ENCODE measurements around the gene MXI1. TPM values are rescaled to one million over a fixed set of nuclear protein-coding genes. Genes with fewer than 3 reads are reported as not detected.

Gene MXI1
- total and polyA plus RNA-seq, 4 donors = 9.6 to 52.0 (median 14.2) TPM

- WGBS = 60% methylated on average over 19 of the region's 19 CpGs
- Histone ChIP-seq H3K9ac (ENCODE audit: low read depth in 1 of 2, low read length in 2 of 2) (no peak overlapping the region), H3K27me3 (ENCODE audit: control insufficient read depth in 4 of 4, insufficient read depth in 4 of 4, low read length in 3 of 4) (no peaks in the 10 kb centered on the region), H3K4me3 (ENCODE audit: low read depth in 1 of 3, low read length in 3 of 3) (no peak overlapping the region), H3K9me3 (ENCODE audit: control insufficient read depth in 4 of 4, low read length in 3 of 4) (no peaks in the 10 kb centered on the region), H3K4me1 (ENCODE audit: control insufficient read depth in 4 of 4, insufficient read depth in 4 of 4, low read length in 3 of 4) (no peaks in the 10 kb centered on the region), H3K36me3 (ENCODE audit: control insufficient read depth in 4 of 4, insufficient read depth in 3 of 4, low read depth in 1 of 4, low read length in 3 of 4) (no peaks in the 10 kb centered on the region), H3K27ac (ENCODE audit: low read depth in 1 of 2, low read length in 2 of 2) (no peak overlapping the region)
- no peak for DNase-seq (ENCODE audit: low spot score)
- TF ChIP-seq HNF4A (conservative IDR thresholded peaks at IDR 0.05) (no peak), REST (IDR thresholded peaks at IDR 0.05) (no peak), GABPA (IDR thresholded peaks at IDR 0.05 in 1 of 2, conservative IDR thresholded peaks at IDR 0.05 in 1 of 2) (no peak), YY1 (IDR thresholded peaks at IDR 0.05) (no peak), FOXA2 (IDR thresholded peaks at IDR 0.05) (no peak)
These were observed 31.0 kb upstream of the MXI1 start for GRCh38 chr10:110176141-110177030.

GRCh38 chr10:110179220-110179619 is 28.2 kb upstream of the MXI1 start:
- Histone ChIP-seq H3K27ac (ENCODE audit: low read depth in 1 of 2, low read length in 2 of 2) (no peak overlapping the region), H3K9me3 (ENCODE audit: control insufficient read depth in 4 of 4, low read length in 3 of 4) (no peaks in the 10 kb centered on the region), H3K9ac (ENCODE audit: low read depth in 1 of 2, low read length in 2 of 2) (no peak overlapping the region), H3K27me3 (ENCODE audit: control insufficient read depth in 4 of 4, insufficient read depth in 4 of 4, low read length in 3 of 4) (no peaks in the 10 kb centered on the region), H3K4me1 (ENCODE audit: control insufficient read depth in 4 of 4, insufficient read depth in 4 of 4, low read length in 3 of 4) (no peaks in the 10 kb centered on the region), H3K36me3 (ENCODE audit: control insufficient read depth in 4 of 4, insufficient read depth in 3 of 4, low read depth in 1 of 4, low read length in 3 of 4) (no peaks in the 10 kb centered on the region), H3K4me3 (ENCODE audit: low read depth in 1 of 3, low read length in 3 of 3) (no peak overlapping the region)
- no peak for DNase-seq (ENCODE audit: low spot score)
- TF ChIP-seq YY1 (IDR thresholded peaks at IDR 0.05) (no peak), JUND (IDR thresholded peaks at IDR 0.05) (no peak), ATF3 (IDR thresholded peaks at IDR 0.05) (no peak), RXRA (IDR thresholded peaks at IDR 0.05) (no peak)
- WGBS = 86% methylated on average over 7 of the region's 7 CpGs

- Histone ChIP-seq H3K4me1 (ENCODE audit: control insufficient read depth in 4 of 4, insufficient read depth in 4 of 4, low read length in 3 of 4) (no peaks in the 10 kb centered on the region), H3K9ac (ENCODE audit: low read depth in 1 of 2, low read length in 2 of 2) (no peak overlapping the region), H3K36me3 (ENCODE audit: control insufficient read depth in 4 of 4, insufficient read depth in 3 of 4, low read depth in 1 of 4, low read length in 3 of 4) (no peaks in the 10 kb centered on the region), H3K4me3 (ENCODE audit: low read depth in 1 of 3, low read length in 3 of 3) (no peak overlapping the region), H3K27me3 (ENCODE audit: control insufficient read depth in 4 of 4, insufficient read depth in 4 of 4, low read length in 3 of 4) (no peaks in the 10 kb centered on the region), H3K9me3 (ENCODE audit: control insufficient read depth in 4 of 4, low read length in 3 of 4) (no peaks in the 10 kb centered on the region), H3K27ac (ENCODE audit: low read depth in 1 of 2, low read length in 2 of 2) (no peak overlapping the region)
- WGBS = 85% methylated on average over 10 of the region's 10 CpGs
- DNase-seq (ENCODE audit: low spot score) = no peak
- no peak for TF ChIP-seq JUND (IDR thresholded peaks at IDR 0.05)
- TF ChIP-seq MAX (IDR thresholded peaks at IDR 0.05) = no peak
- TF ChIP-seq RXRA (IDR thresholded peaks at IDR 0.05) = no peak
- TF ChIP-seq HNF4G (IDR thresholded peaks at IDR 0.05) = no peak
- TF ChIP-seq EGR1 (IDR thresholded peaks at IDR 0.05; ENCODE audit: low read depth in 2 of 2) = no peak
- TF ChIP-seq SP1 (IDR thresholded peaks at IDR 0.05) = no peak
- TF ChIP-seq NR2F2 (IDR thresholded peaks at IDR 0.05) = no peak
- no peak for TF ChIP-seq REST (IDR thresholded peaks at IDR 0.05)
- no peak for TF ChIP-seq HNF4A (conservative IDR thresholded peaks at IDR 0.05)
- no peak for TF ChIP-seq YY1 (IDR thresholded peaks at IDR 0.05)
- TF ChIP-seq FOXA1 (IDR thresholded peaks at IDR 0.05) = no peak
- TF ChIP-seq CTCF (IDR thresholded peaks at IDR 0.05; ENCODE audit: low read depth, low read length, missing input control) = no peak
These were observed 26.0 kb upstream of the MXI1 start for GRCh38 chr10:110181451-110181850.
